Muscle layer of duodenum (tissue), 2 donors: Measurements from ENCODE around the gene FRMPD2.

Source experiments
- H3K27ac ChIP-seq: one replicate; pipeline ENCODE4 v1.7.0; 2013; ENCODE audit warnings: mild to moderate bottlenecking, low read length
- H3K27me3 ChIP-seq: one replicate; pipeline ENCODE4 v1.7.0; 2013; ENCODE audit warnings: low read depth, mild to moderate bottlenecking, control low read depth, low read length
- H3K36me3 ChIP-seq, 2 donors: one replicate each; pipeline ENCODE4 v1.7.0; 2013; ENCODE audit warnings: low read length in 2 of 2, control low read depth in 1 of 2, mild to moderate bottlenecking in 1 of 2; ENCODE audit not compliant: insufficient read depth in 2 of 2, control insufficient read depth in 1 of 2
- H3K4me1 ChIP-seq, 2 donors: one replicate each; pipeline ENCODE4 v1.7.0; 2013; ENCODE audit warnings: low read length in 2 of 2, mild to moderate bottlenecking in 2 of 2, control low read depth in 1 of 2, moderate library complexity in 1 of 2; ENCODE audit not compliant: insufficient read depth in 2 of 2, control insufficient read depth in 1 of 2
- H3K4me3 ChIP-seq, 2 donors: one replicate each; pipeline ENCODE4 v1.7.0; 2013; ENCODE audit warnings: low read length in 2 of 2, low read depth in 1 of 2, mild to moderate bottlenecking in 1 of 2
- H3K9me3 ChIP-seq, 2 donors: one replicate each; pipeline ENCODE4 v1.7.0; 2013; ENCODE audit warnings: low read length in 2 of 2, control low read depth in 1 of 2, mild to moderate bottlenecking in 1 of 2; ENCODE audit not compliant: control insufficient read depth in 1 of 2
- donor health status: healthy.

The FRMPD2 gene

DNA sequence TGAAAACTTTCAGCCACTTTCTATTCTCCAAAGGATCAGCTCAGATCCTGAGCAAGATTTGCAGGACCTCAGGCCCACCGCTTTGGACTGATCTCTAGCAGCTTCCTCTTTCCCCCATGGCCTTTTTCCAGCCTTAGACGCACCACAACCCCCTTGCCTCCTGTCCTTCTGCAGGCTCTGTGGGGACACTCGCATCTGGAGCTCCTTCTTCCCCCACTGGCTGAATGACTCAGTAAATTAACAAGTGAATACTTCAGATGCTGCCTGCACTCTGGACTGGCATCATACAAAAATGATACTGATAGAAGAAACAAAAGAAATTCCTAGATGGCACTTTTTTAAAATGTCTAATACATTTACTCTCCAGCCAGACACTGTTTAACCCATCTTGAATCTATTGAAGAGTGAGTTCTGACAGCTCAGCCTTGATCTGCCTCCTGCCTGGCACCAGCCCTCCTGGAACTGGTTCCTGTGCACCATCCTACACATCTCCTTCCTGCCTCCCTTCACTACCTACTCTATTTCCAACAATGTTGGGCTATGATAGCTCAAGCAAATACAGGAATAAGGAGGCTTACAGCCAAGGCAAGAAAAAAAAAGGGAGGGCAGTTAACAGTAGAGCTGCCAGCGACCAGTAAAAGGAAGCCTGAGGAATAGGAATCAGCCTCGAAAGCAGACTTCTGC is 3.3 kb downstream of the FRMPD2 start:
- peaks cover 0 to 4% of the 10 kb centered on the region in 2 donors for H3K9me3 ChIP-seq
- no peaks in the 10 kb centered on the region for H3K36me3 ChIP-seq
- H3K27me3 ChIP-seq: no peaks in the 10 kb centered on the region
- H3K27ac ChIP-seq: no peak overlapping the region
- H3K4me3 ChIP-seq: no peak overlapping the region
- H3K4me1 ChIP-seq: no peaks in the 10 kb centered on the region

- Histone ChIP-seq H3K4me3 (no peak overlapping the region), H3K4me1 (no peaks in the 10 kb centered on the region), H3K27me3 (no peaks in the 10 kb centered on the region), H3K27ac (no peak overlapping the region), H3K9me3 (peaks cover 0 to 4% of the 10 kb centered on the region in 2 donors), H3K36me3 (no peaks in the 10 kb centered on the region)
Measured at GRCh38 chr10:48266528-48266927, 8.0 kb downstream of the FRMPD2 start.

- Histone ChIP-seq H3K4me3 (no peak overlapping the region), H3K9me3 (no peaks in the 10 kb centered on the region), H3K36me3 (no peaks in the 10 kb centered on the region), H3K27ac (no peak overlapping the region), H3K27me3 (no peaks in the 10 kb centered on the region), H3K4me1 (no peaks in the 10 kb centered on the region)
Measured at GRCh38 chr10:48258105-48258504, 16.4 kb downstream of the FRMPD2 start.

DNA sequence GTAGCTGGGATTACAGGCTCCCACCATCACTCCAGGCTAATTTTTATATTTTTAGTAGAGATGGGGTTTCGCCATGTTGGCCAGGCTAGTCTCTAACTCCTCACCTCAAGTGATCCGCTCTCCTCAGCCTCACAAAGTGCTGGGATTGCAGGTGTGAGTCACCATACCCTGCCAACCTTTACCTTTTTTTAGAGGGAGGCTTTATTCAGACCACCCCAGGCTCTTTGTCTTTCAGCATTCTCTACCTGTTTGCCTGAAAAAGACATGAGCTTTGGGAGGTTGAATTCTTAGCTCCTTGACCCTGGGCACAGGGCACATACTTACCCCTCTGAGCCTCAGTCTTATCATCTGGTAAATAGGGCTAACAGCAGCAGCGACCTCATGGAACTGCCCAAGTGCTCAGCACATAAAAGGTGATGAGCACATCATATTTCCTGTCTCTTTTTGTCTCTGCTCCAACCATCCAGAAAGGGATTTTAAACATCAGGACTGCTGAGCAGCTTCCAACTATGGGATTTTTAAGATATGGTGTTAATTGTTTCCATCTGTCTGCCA is 17.0 kb downstream of the FRMPD2 start:
- H3K4me3 ChIP-seq: no peak overlapping the region
- no peak overlapping the region for H3K27ac ChIP-seq
- no peaks in the 10 kb centered on the region for H3K4me1 ChIP-seq
- H3K36me3 ChIP-seq: no peaks in the 10 kb centered on the region
- no peaks in the 10 kb centered on the region for H3K9me3 ChIP-seq
- H3K27me3 ChIP-seq: no peaks in the 10 kb centered on the region

GRCh38 chr10:48255722-48256121 is 18.8 kb downstream of the FRMPD2 start:
- Histone ChIP-seq H3K36me3 (no peaks in the 10 kb centered on the region), H3K4me1 (no peaks in the 10 kb centered on the region), H3K27me3 (no peaks in the 10 kb centered on the region), H3K9me3 (no peaks in the 10 kb centered on the region), H3K4me3 (no peak overlapping the region), H3K27ac (no peak overlapping the region)

GRCh38 chr10:48254750-48255512 is 19.6 kb downstream of the FRMPD2 start:
- Histone ChIP-seq H3K4me1 (no peaks in the 10 kb centered on the region), H3K4me3 (no peak overlapping the region), H3K36me3 (no peaks in the 10 kb centered on the region), H3K9me3 (no peaks in the 10 kb centered on the region), H3K27ac (no peak overlapping the region), H3K27me3 (no peaks in the 10 kb centered on the region)

- Histone ChIP-seq H3K36me3 (no peaks in the 10 kb centered on the region), H3K9me3 (no peaks in the 10 kb centered on the region), H3K27ac (no peak overlapping the region), H3K27me3 (no peaks in the 10 kb centered on the region), H3K4me1 (no peaks in the 10 kb centered on the region), H3K4me3 (no peak overlapping the region)
Measured at GRCh38 chr10:48253970-48254657, 20.4 kb downstream of the FRMPD2 start.

DNA sequence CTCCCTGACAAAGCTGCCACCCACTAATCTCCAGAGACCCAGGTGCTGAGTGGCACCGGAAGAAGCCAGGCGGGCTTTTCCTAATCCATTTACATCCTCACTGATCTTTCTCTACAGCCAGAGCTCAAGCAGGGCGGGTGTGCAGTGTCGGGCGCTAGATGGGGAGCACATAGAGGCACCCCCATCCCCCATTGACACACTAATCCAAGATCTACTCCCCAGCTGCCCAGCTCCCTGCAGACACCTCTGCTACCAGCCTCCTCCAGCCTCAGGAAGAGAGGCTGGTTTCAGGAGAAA is 22.2 kb downstream of the FRMPD2 start:
- no peaks in the 10 kb centered on the region for H3K27me3 ChIP-seq
- no peak overlapping the region for H3K27ac ChIP-seq
- H3K4me3 ChIP-seq: no peak overlapping the region
- H3K9me3 ChIP-seq: no peaks in the 10 kb centered on the region
- H3K4me1 ChIP-seq: no peaks in the 10 kb centered on the region
- no peaks in the 10 kb centered on the region for H3K36me3 ChIP-seq

DNA sequence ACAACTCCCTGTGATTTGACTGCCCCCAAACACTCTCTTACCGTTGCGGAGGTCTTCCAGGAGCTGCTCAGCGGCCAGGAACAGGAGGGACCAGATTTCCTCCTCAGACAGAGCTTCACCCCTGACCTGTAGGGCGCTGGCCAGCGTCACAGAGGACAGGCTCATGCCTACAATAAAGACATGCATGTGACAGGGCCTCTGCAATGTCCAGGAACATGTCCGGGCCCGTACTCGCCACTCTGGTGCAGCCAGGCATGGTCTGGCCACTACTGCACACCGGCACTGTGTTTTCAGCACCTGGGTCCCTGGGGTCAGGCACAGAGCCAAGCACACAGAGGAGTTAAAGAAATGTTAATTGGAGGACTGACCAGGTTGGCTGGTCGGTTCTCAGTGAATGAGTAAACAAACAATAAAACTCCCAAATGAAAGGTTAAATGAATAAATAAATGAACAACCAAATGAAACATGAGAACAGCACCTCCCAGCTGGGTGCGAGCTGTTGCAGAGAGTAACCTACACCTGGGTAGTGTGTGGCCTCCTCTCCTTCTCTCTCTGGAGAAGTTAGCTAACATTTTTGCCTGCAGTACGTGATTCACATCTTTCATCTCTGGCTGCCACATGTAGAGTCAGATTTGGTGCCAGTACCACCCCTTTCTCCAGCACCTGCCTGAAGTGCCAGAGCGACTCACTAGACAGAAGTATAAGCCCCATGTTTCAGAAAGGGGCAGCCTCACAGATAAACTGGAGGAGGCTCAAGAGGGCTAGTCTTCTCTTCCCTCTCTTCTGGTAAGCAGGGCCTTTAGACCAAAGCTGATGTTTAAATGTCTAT is 22.8 kb downstream of the FRMPD2 start:
- Histone ChIP-seq H3K4me1 (no peaks in the 10 kb centered on the region), H3K4me3 (no peak overlapping the region), H3K36me3 (no peaks in the 10 kb centered on the region), H3K27ac (no peak overlapping the region), H3K9me3 (no peaks in the 10 kb centered on the region), H3K27me3 (no peaks in the 10 kb centered on the region)

- H3K27ac ChIP-seq: no peak overlapping the region
- no peak overlapping the region for H3K4me3 ChIP-seq
- no peaks in the 10 kb centered on the region for H3K36me3 ChIP-seq
- H3K27me3 ChIP-seq: no peaks in the 10 kb centered on the region
- H3K4me1 ChIP-seq: no peaks in the 10 kb centered on the region
- H3K9me3 ChIP-seq: no peaks in the 10 kb centered on the region
Measured at GRCh38 chr10:48251152-48251524, 23.4 kb downstream of the FRMPD2 start.
